Measurements from ENCODE around the gene ITGAL.

ITGAL gene

DNA sequence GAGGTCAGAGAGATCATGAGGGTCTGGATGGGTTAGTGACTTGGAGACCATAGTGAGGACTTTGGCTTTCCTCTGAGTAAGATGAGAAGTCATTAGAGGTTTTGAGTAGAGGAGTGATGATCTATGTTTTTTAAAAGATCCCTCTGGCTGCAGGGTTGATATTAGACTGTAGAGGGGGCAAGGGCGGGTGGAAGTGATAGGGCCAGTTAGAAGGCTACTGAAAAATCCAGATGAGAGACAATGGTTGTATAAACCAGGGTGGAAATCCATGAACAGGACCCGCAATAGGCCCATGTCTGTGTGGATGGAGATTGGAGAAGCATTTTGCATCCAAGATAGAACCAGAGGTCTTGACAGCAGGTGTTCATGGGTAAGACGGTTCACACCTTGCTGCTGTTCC lies 9.8 kb downstream of the ITGAL start:
- no peak overlapping the region for H3K4me2 ChIP-seq (ENCODE audit: low read length)
- H3K79me2 ChIP-seq (ENCODE audit: insufficient read depth, low read length): no peaks in the 10 kb centered on the region
- H3K4me3 ChIP-seq (ENCODE audit: low read depth, low read length, poor library complexity, severe bottlenecking): no peak overlapping the region
- no peak overlapping the region for H3K27ac ChIP-seq (ENCODE audit: low read depth, low read length, poor library complexity, severe bottlenecking)
- peaks cover 75% of the 10 kb centered on the region for H3K36me3 ChIP-seq (ENCODE audit: insufficient read depth, low read length)
- TF ChIP-seq EZH2 (IDR thresholded peaks at IDR 0.05; ENCODE audit: borderline replicate concordance, low read length) (no peak), CTCF (IDR thresholded peaks at IDR 0.05; ENCODE audit: low read length) (no peak; the same call in 1 of the 2 replicates)
- H3K9ac ChIP-seq (ENCODE audit: low read length): no peak overlapping the region
- H3K9me2 ChIP-seq (ENCODE audit: low read depth, low read length): no peaks in the 10 kb centered on the region
- no peaks in the 10 kb centered on the region for H3K9me3 ChIP-seq (ENCODE audit: low read length)
- no peaks in the 10 kb centered on the region for H4K20me1 ChIP-seq (ENCODE audit: insufficient read depth, low read length)
- no peak overlapping the region for H2AFZ ChIP-seq (ENCODE audit: low read length)
- no peaks in the 10 kb centered on the region for H3F3A ChIP-seq (ENCODE audit: insufficient read depth, low read length)
- H3K4me1 ChIP-seq (ENCODE audit: insufficient read depth, low read length, severe bottlenecking): peaks cover 6% of the 10 kb centered on the region
- no peaks in the 10 kb centered on the region for H3K27me3 ChIP-seq (ENCODE audit: insufficient read depth, low read length)

- no peaks in the 10 kb centered on the region for H3K4me1 ChIP-seq (ENCODE audit: insufficient read depth, low read length, severe bottlenecking)
- H3K9ac ChIP-seq (ENCODE audit: low read length): no peak overlapping the region
- H3K4me3 ChIP-seq (ENCODE audit: low read depth, low read length, poor library complexity, severe bottlenecking): no peak overlapping the region
- peaks cover 88% of the 10 kb centered on the region for H3K36me3 ChIP-seq (ENCODE audit: insufficient read depth, low read length)
- H3K27ac ChIP-seq (ENCODE audit: low read depth, low read length, poor library complexity, severe bottlenecking): no peak overlapping the region
- no peaks in the 10 kb centered on the region for H3K27me3 ChIP-seq (ENCODE audit: insufficient read depth, low read length)
- no peaks in the 10 kb centered on the region for H3F3A ChIP-seq (ENCODE audit: insufficient read depth, low read length)
- no peaks in the 10 kb centered on the region for H3K79me2 ChIP-seq (ENCODE audit: insufficient read depth, low read length)
- no peak overlapping the region for H2AFZ ChIP-seq (ENCODE audit: low read length)
- no peaks in the 10 kb centered on the region for H4K20me1 ChIP-seq (ENCODE audit: insufficient read depth, low read length)
- H3K9me3 ChIP-seq (ENCODE audit: low read length): no peaks in the 10 kb centered on the region
- no peak overlapping the region for H3K4me2 ChIP-seq (ENCODE audit: low read length)
- TF ChIP-seq EZH2 (IDR thresholded peaks at IDR 0.05; ENCODE audit: borderline replicate concordance, low read length) (no peak), CTCF (IDR thresholded peaks at IDR 0.05; ENCODE audit: low read length) (no peak)
- H3K9me2 ChIP-seq (ENCODE audit: low read depth, low read length): no peaks in the 10 kb centered on the region
Observed at GRCh38 chr16:30484887-30485286, 12.3 kb downstream of the ITGAL start.

- Histone ChIP-seq H3K9me2 (ENCODE audit: low read depth, low read length) (no peaks in the 10 kb centered on the region), H3K4me3 (ENCODE audit: low read depth, low read length, poor library complexity, severe bottlenecking) (no peak overlapping the region), H3K9me3 (ENCODE audit: low read length) (no peaks in the 10 kb centered on the region), H3K36me3 (ENCODE audit: insufficient read depth, low read length) (peaks cover 88% of the 10 kb centered on the region), H3K27ac (ENCODE audit: low read depth, low read length, poor library complexity, severe bottlenecking) (no peak overlapping the region), H3K4me1 (ENCODE audit: insufficient read depth, low read length, severe bottlenecking) (no peaks in the 10 kb centered on the region), H3K79me2 (ENCODE audit: insufficient read depth, low read length) (no peaks in the 10 kb centered on the region), H4K20me1 (ENCODE audit: insufficient read depth, low read length) (no peaks in the 10 kb centered on the region), H3F3A (ENCODE audit: insufficient read depth, low read length) (no peaks in the 10 kb centered on the region), H2AFZ (ENCODE audit: low read length) (no peak overlapping the region), H3K4me2 (ENCODE audit: low read length) (no peak overlapping the region), H3K9ac (ENCODE audit: low read length) (no peak overlapping the region), H3K27me3 (ENCODE audit: insufficient read depth, low read length) (no peaks in the 10 kb centered on the region)
- no peak for TF ChIP-seq CTCF (IDR thresholded peaks at IDR 0.05; ENCODE audit: low read length)
- TF ChIP-seq EZH2 (IDR thresholded peaks at IDR 0.05; ENCODE audit: borderline replicate concordance, low read length): no peak
Observed at GRCh38 chr16:30485818-30486436, 13.4 kb downstream of the ITGAL start.
